Measurements from ENCODE around the gene MAPK11.

DNA sequence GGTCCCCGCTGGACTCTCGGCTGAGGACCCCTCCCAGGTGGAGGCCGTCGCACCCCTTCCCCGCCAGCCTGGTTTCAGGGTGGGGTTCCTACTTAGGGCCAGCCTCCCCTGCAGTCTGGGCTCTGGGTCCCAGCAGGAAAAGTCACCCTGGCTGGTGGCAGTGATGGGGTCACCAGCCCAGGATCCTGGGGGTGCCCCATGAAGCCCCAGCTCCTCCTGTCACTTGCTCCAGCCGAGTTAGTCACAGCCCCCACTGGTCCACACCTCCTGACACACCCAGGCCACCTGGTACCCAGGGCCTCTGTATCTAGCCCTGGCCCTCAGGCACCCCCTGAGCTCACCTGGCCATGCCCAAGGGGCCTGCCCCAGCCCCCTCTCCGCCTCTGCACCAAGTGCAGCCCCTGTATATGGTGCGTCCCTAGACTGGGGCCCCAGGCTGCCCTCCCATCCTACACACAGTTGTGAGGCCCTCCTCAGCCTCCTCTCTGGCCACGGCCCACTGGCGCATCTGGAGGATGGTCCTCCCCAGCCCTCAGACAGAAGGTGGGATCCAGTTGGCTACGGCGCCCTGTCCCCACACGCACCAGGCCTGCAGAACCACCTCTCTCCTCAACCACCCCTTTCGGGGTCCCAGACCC lies 30.6 kb upstream of the MAPK11 start:
- TF ChIP-seq, protein P1, sequence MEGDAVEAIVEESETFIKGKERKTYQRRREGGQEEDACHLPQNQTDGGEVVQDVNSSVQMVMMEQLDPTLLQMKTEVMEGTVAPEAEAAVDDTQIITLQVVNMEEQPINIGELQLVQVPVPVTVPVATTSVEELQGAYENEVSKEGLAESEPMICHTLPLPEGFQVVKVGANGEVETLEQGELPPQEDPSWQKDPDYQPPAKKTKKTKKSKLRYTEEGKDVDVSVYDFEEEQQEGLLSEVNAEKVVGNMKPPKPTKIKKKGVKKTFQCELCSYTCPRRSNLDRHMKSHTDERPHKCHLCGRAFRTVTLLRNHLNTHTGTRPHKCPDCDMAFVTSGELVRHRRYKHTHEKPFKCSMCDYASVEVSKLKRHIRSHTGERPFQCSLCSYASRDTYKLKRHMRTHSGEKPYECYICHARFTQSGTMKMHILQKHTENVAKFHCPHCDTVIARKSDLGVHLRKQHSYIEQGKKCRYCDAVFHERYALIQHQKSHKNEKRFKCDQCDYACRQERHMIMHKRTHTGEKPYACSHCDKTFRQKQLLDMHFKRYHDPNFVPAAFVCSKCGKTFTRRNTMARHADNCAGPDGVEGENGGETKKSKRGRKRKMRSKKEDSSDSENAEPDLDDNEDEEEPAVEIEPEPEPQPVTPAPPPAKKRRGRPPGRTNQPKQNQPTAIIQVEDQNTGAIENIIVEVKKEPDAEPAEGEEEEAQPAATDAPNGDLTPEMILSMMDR (conservative IDR thresholded peaks at IDR 0.05; ENCODE audit: low read length): no peak
- TF ChIP-seq EZH2phosphoT487 (IDR thresholded peaks at IDR 0.05; ENCODE audit: borderline replicate concordance): no peak
